Testis (tissue), 2 donors: ENCODE measurements around the gene FOXN4.

ENCODE experiments used
- POLR2A ChIP-seq: fragments of 450-650 bp; IDR thresholded peaks from one replicate; pipeline ENCODE4 v1.6.1; 2017; ENCODE audit warnings: antibody characterized with exemption, mild to moderate bottlenecking, moderate library complexity
- TF ChIP-seq, protein P1 (sequence below), 3 experiments: fragments of 450-650 bp in 2 of 3; fragments of 200-600 bp in 1 of 3; sonication (generic) in 1 of 3; IDR thresholded peaks; one replicate each; pipeline ENCODE4 v1.5.1; 2016 to 2019; ENCODE audit warnings: antibody characterized with exemption in 3 of 3, mild to moderate bottlenecking in 2 of 3, moderate library complexity in 1 of 3

GRCh38 chr12:109346920-109347319 is 37.8 kb upstream of the FOXN4 start:
- TF ChIP-seq POLR2A, result no peak
- TF ChIP-seq, protein P1, sequence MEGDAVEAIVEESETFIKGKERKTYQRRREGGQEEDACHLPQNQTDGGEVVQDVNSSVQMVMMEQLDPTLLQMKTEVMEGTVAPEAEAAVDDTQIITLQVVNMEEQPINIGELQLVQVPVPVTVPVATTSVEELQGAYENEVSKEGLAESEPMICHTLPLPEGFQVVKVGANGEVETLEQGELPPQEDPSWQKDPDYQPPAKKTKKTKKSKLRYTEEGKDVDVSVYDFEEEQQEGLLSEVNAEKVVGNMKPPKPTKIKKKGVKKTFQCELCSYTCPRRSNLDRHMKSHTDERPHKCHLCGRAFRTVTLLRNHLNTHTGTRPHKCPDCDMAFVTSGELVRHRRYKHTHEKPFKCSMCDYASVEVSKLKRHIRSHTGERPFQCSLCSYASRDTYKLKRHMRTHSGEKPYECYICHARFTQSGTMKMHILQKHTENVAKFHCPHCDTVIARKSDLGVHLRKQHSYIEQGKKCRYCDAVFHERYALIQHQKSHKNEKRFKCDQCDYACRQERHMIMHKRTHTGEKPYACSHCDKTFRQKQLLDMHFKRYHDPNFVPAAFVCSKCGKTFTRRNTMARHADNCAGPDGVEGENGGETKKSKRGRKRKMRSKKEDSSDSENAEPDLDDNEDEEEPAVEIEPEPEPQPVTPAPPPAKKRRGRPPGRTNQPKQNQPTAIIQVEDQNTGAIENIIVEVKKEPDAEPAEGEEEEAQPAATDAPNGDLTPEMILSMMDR (IDR thresholded peaks at IDR 0.05), result no peak
